HL-60 (cell line): ENCODE data around the gene ESR1.

Source experiments
- CTCF ChIP-seq: IDR thresholded peaks from one replicate; pipeline ENCODE4 v1.5.1; 2011; ENCODE audit warnings: low read length, control low read depth, inconsistent platforms; ENCODE audit not compliant: insufficient read depth
- GABPA ChIP-seq: IDR thresholded peaks from 2 replicates; pipeline ENCODE4 v1.6.1; 2012; ENCODE audit warnings: low read depth
- POLR2AphosphoS5 ChIP-seq: IDR thresholded peaks from 2 replicates; pipeline ENCODE4 v1.6.1; 2012; ENCODE audit warnings: low read depth
- REST ChIP-seq: IDR thresholded peaks from 2 replicates; pipeline ENCODE4 v1.6.1; 2012; ENCODE audit warnings: low read depth; ENCODE audit not compliant: insufficient replicate concordance
- SPI1 ChIP-seq: IDR thresholded peaks from 2 replicates; pipeline ENCODE4 v1.6.1; 2012; ENCODE audit warnings: low read depth, mild to moderate bottlenecking, borderline replicate concordance

GRCh38 chr6:152098683-152099082, 291.2 kb downstream of the ESR1 start:
- TF ChIP-seq CTCF = no peak
- no peak for TF ChIP-seq REST
- TF ChIP-seq POLR2AphosphoS5 = no peak
- no peak for TF ChIP-seq SPI1
- no peak for TF ChIP-seq GABPA
